Gastrocnemius medialis (tissue), 4 donors: ENCODE data around the gene CIROP.
A peak's percentile ranks its signal among the peaks of the same experiment; 100 is the strongest.

ENCODE experiments used
- POLR2A ChIP-seq, 2 donors: fragments of 450-650 bp; IDR thresholded peaks; one replicate each; pipeline ENCODE4 v1.6.1; 2017; ENCODE audit warnings: antibody characterized with exemption in 2 of 2, mild to moderate bottlenecking in 2 of 2, moderate library complexity in 2 of 2
- TF ChIP-seq, protein P1 (sequence below), 5 experiments: fragments of 450-650 bp in 3 of 5; fragments of 200-600 bp in 2 of 5; sonication (generic) in 2 of 5; IDR thresholded peaks in 4 of 5; conservative IDR thresholded peaks in 1 of 5; 1 replicate in 4 of 5; 2 replicates in 1 of 5; pipeline ENCODE4 v1.5.1; 2016 to 2019; ENCODE audit warnings: antibody characterized with exemption in 5 of 5, mild to moderate bottlenecking in 3 of 5, moderate library complexity in 3 of 5

DNA sequence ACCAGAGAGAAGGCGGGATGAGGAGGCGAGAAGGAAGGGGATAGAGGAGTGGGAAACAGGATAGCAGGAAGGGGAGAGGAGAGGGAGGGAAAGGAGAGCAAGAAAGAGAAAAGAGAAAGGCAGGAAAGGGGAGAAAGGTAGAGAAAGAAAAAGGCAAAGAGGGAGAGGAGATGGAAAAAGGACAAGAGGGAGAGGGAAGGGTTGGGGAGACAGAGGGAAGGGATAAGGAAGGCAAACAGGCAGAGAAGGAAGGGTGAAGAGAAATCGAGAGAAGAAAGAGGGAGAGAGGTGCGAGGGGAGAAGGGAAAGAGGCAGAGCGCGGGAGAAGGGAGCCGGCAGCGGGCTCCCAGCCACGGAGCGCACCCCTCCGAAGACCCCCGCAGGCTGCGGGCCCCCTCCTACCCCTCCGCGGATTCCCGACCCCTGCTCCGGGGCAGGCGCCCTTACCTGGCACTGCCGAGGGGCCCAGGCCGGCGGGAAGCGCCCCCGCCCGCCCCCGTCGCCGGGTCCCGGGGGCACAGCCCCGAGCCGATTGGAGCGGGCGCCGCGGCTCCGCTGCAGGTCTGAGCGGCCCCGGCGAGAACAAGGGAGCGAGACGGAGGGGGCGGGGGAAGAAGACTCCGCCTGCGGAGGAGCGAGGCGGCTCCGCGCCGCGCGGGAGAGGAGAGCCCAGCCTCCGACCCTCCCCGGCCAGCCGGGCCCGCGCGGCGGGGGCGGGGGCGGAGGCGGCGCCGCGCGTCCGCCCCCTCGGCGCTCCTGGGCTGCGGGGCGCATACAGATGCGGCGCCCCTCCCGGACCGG, 47.6 kb downstream of the CIROP start, which contains the start of gene CDH24:
- peak in 1 of 2 donors; percentile 24 for TF ChIP-seq POLR2A (IDR thresholded peaks at IDR 0.05)
- TF ChIP-seq, protein P1, sequence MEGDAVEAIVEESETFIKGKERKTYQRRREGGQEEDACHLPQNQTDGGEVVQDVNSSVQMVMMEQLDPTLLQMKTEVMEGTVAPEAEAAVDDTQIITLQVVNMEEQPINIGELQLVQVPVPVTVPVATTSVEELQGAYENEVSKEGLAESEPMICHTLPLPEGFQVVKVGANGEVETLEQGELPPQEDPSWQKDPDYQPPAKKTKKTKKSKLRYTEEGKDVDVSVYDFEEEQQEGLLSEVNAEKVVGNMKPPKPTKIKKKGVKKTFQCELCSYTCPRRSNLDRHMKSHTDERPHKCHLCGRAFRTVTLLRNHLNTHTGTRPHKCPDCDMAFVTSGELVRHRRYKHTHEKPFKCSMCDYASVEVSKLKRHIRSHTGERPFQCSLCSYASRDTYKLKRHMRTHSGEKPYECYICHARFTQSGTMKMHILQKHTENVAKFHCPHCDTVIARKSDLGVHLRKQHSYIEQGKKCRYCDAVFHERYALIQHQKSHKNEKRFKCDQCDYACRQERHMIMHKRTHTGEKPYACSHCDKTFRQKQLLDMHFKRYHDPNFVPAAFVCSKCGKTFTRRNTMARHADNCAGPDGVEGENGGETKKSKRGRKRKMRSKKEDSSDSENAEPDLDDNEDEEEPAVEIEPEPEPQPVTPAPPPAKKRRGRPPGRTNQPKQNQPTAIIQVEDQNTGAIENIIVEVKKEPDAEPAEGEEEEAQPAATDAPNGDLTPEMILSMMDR (IDR thresholded peaks at IDR 0.05 in 4 of 5, conservative IDR thresholded peaks at IDR 0.05 in 1 of 5) = no peak
